BE2C (cell line): ENCODE data around the gene ARID1A.

Experiments
- DNase-seq: peaks from one replicate; pipeline ENCODE4 v3.0.0-alpha.2; 2020
- H3K27me3 ChIP-seq: fragments of 250-450 bp; sonication (Bioruptor Pico); 2 replicates; pipeline ENCODE4 v1.5.1; 2020; ENCODE audit warnings: mild to moderate bottlenecking
- H3K36me3 ChIP-seq: fragments of 250-450 bp; sonication (Bioruptor Pico); 2 replicates; pipeline ENCODE4 v1.5.1; 2020; ENCODE audit warnings: mild to moderate bottlenecking
- H3K4me1 ChIP-seq: fragments of 250-450 bp; sonication (Bioruptor Pico); 2 replicates; pipeline ENCODE4 v1.5.1; 2020
- H3K4me3 ChIP-seq: 2 replicates; pipeline ENCODE4 v1.5.1; 2011; ENCODE audit warnings: low read depth, low read length
- H3K9me3 ChIP-seq: fragments of 250-450 bp; sonication (Bioruptor Pico); 2 replicates; pipeline ENCODE4 v1.5.1; 2020
- CTCF ChIP-seq: IDR thresholded peaks from 2 replicates; pipeline ENCODE4 v1.5.1; 2012; ENCODE audit warnings: mild to moderate bottlenecking, low read depth, low read length

ARID1A gene

GRCh38 chr1:26740952-26741351 lies 45.1 kb downstream of the ARID1A start:
- DNase-seq = no peak
- Histone ChIP-seq H3K4me1 (no peaks in the 10 kb centered on the region), H3K9me3 (no peaks in the 10 kb centered on the region), H3K36me3 (peaks cover 36% of the 10 kb centered on the region), H3K4me3 (no peak overlapping the region), H3K27me3 (no peaks in the 10 kb centered on the region)
- TF ChIP-seq CTCF = no peak

- Histone ChIP-seq H3K36me3 (peaks cover 36% of the 10 kb centered on the region), H3K4me1 (no peaks in the 10 kb centered on the region)
- no peak for TF ChIP-seq CTCF
Observed at GRCh38 chr1:26743426-26744059, 47.7 kb downstream of the ARID1A start.

GRCh38 chr1:26744075-26744959 lies 48.5 kb downstream of the ARID1A start:
- H3K36me3 ChIP-seq = peaks cover 32% of the 10 kb centered on the region
- H3K4me1 ChIP-seq = no peaks in the 10 kb centered on the region
- no peaks in the 10 kb centered on the region for H3K9me3 ChIP-seq
- TF ChIP-seq CTCF = no peak
- DNase-seq = peak; percentile 61
- no peaks in the 10 kb centered on the region for H3K27me3 ChIP-seq
- H3K4me3 ChIP-seq = no peak overlapping the region

More at GRCh38 chr1:26743426-26744059, 47.7 kb downstream of the ARID1A start:
- DNase-seq = no peak
- no peak overlapping the region for H3K4me3 ChIP-seq
- H3K9me3 ChIP-seq = no peaks in the 10 kb centered on the region
- H3K27me3 ChIP-seq = no peaks in the 10 kb centered on the region

- Histone ChIP-seq H3K27me3 (no peaks in the 10 kb centered on the region), H3K9me3 (no peaks in the 10 kb centered on the region), H3K4me1 (no peaks in the 10 kb centered on the region), H3K36me3 (peaks cover 35% of the 10 kb centered on the region), H3K4me3 (no peak overlapping the region)
- no peak for DNase-seq
- TF ChIP-seq CTCF = no peak
Observed at GRCh38 chr1:26745191-26745590, 49.4 kb downstream of the ARID1A start.

GRCh38 chr1:26747048-26747447 lies 51.2 kb downstream of the ARID1A start:
- Histone ChIP-seq H3K27me3 (no peaks in the 10 kb centered on the region), H3K36me3 (peaks cover 39% of the 10 kb centered on the region), H3K9me3 (no peaks in the 10 kb centered on the region), H3K4me1 (no peaks in the 10 kb centered on the region), H3K4me3 (no peak overlapping the region)
- TF ChIP-seq CTCF = no peak
- no peak for DNase-seq

- no peak overlapping the region for H3K4me3 ChIP-seq
- no peaks in the 10 kb centered on the region for H3K9me3 ChIP-seq
- no peaks in the 10 kb centered on the region for H3K27me3 ChIP-seq
- H3K36me3 ChIP-seq = peaks cover 37% of the 10 kb centered on the region
- no peaks in the 10 kb centered on the region for H3K4me1 ChIP-seq
- no peak for TF ChIP-seq CTCF
- DNase-seq = no peak
Observed at GRCh38 chr1:26748351-26748750, 52.5 kb downstream of the ARID1A start.
